Measurements from ENCODE around the gene WDR75.

GRCh38 chr2:189440947-189441708 lies at the start of gene WDR75:
- no peak for TF ChIP-seq CTCF (IDR thresholded peaks at IDR 0.05)
- TF ChIP-seq POLR2AphosphoS5 (IDR thresholded peaks at IDR 0.05): peak; percentile 31 to 83 (median 60)

All from suprapubic skin (tissue), 3 donors.